Type B pancreatic cell (in vitro differentiated cells): Measurements from ENCODE around the gene BIN1. TPM values are rescaled to one million over a fixed set of nuclear protein-coding genes. Genes with fewer than 3 reads are reported as not detected.

Experiments
- DNase-seq: peaks from one replicate; pipeline ENCODE4 v3.0.0; 2021; ENCODE audit warnings: mixed read lengths; ENCODE audit not compliant: unreplicated experiment; ENCODE audit errors: extremely low spot score
- H3K27ac Mint-ChIP-seq: 2 replicates; pipeline ENCODE4 v1.8.0; 2021; ENCODE audit warnings: mild to moderate bottlenecking, mixed read lengths
- H3K27me3 Mint-ChIP-seq: 2 replicates; pipeline ENCODE4 v1.8.0; 2021; ENCODE audit warnings: mixed read lengths
- H3K36me3 Mint-ChIP-seq: 2 replicates; pipeline ENCODE4 v1.8.0; 2021; ENCODE audit warnings: mixed read lengths
- H3K4me1 Mint-ChIP-seq: one replicate; pipeline ENCODE4 v1.8.0; 2021; ENCODE audit warnings: mixed read lengths; ENCODE audit not compliant: unreplicated experiment
- H3K4me3 Mint-ChIP-seq: 2 replicates; pipeline ENCODE4 v1.8.0; 2021; ENCODE audit warnings: mild to moderate bottlenecking, mixed read lengths
- H3K9me3 Mint-ChIP-seq: 2 replicates; pipeline ENCODE4 v1.8.0; 2021; ENCODE audit warnings: mixed read lengths
- CTCF ChIP-seq: fragments of 200-600 bp; sonication (generic); conservative IDR thresholded peaks from 2 replicates; pipeline ENCODE4 v1.5.0; 2021; ENCODE audit warnings: antibody characterized with exemption, mild to moderate bottlenecking
- total RNA-seq: library from RNA; stranded (reverse); gene quantifications from 2 replicates; pipeline ENCODE4 v1.2.1, GENCODE V29; 2021; ENCODE audit warnings: low replicate concordance

Gene BIN1
- total RNA-seq, 1 donor from 2014 or later = 63.4 TPM

GRCh38 chr2:127024769-127025358 is 82.1 kb downstream of the BIN1 start:
- H3K36me3 Mint-ChIP-seq = no peaks in the 10 kb centered on the region
- TF ChIP-seq CTCF = peak; percentile 69
- H3K27me3 Mint-ChIP-seq = peaks cover 16% of the 10 kb centered on the region
- peak overlapping the region; percentile 62 for H3K27ac Mint-ChIP-seq
- H3K4me3 Mint-ChIP-seq = peak overlapping the region; percentile 93
- no peaks in the 10 kb centered on the region for H3K9me3 Mint-ChIP-seq
- DNase-seq = no peak
- peaks cover 10% of the 10 kb centered on the region for H3K4me1 Mint-ChIP-seq

- no peak overlapping the region for H3K27ac Mint-ChIP-seq
- no peaks in the 10 kb centered on the region for H3K36me3 Mint-ChIP-seq
- DNase-seq = no peak
- no peak for TF ChIP-seq CTCF
- peaks cover 16% of the 10 kb centered on the region for H3K27me3 Mint-ChIP-seq
- peaks cover 10% of the 10 kb centered on the region for H3K4me1 Mint-ChIP-seq
- H3K9me3 Mint-ChIP-seq = no peaks in the 10 kb centered on the region
- peak overlapping the region; percentile 59 for H3K4me3 Mint-ChIP-seq
Observed at GRCh38 chr2:127023504-127023903, 83.5 kb downstream of the BIN1 start.

GRCh38 chr2:127022817-127023216 is 84.1 kb downstream of the BIN1 start:
- DNase-seq = no peak
- no peaks in the 10 kb centered on the region for H3K36me3 Mint-ChIP-seq
- TF ChIP-seq CTCF = no peak
- H3K4me1 Mint-ChIP-seq = peaks cover 10% of the 10 kb centered on the region
- no peak overlapping the region for H3K27ac Mint-ChIP-seq
- peaks cover 17% of the 10 kb centered on the region for H3K27me3 Mint-ChIP-seq
- no peaks in the 10 kb centered on the region for H3K9me3 Mint-ChIP-seq
- no peak overlapping the region for H3K4me3 Mint-ChIP-seq

GRCh38 chr2:127020536-127020935 is 86.4 kb downstream of the BIN1 start:
- Mint-ChIP-seq H3K27me3 (peaks cover 14% of the 10 kb centered on the region), H3K4me1 (peaks cover 5% of the 10 kb centered on the region), H3K27ac (no peak overlapping the region), H3K36me3 (no peaks in the 10 kb centered on the region), H3K4me3 (no peak overlapping the region), H3K9me3 (no peaks in the 10 kb centered on the region)
- no peak for TF ChIP-seq CTCF
- DNase-seq = no peak

GRCh38 chr2:127017548-127017947 is 89.4 kb downstream of the BIN1 start:
- H3K9me3 Mint-ChIP-seq = no peaks in the 10 kb centered on the region
- peaks cover 8% of the 10 kb centered on the region for H3K27me3 Mint-ChIP-seq
- H3K4me1 Mint-ChIP-seq = peaks cover 15% of the 10 kb centered on the region
- no peak for DNase-seq
- H3K36me3 Mint-ChIP-seq = no peaks in the 10 kb centered on the region
- no peak overlapping the region for H3K4me3 Mint-ChIP-seq
- no peak for TF ChIP-seq CTCF
- no peak overlapping the region for H3K27ac Mint-ChIP-seq

GRCh38 chr2:127016329-127016728 is 90.6 kb downstream of the BIN1 start:
- Mint-ChIP-seq H3K27ac (no peak overlapping the region), H3K9me3 (no peaks in the 10 kb centered on the region), H3K27me3 (peaks cover 8% of the 10 kb centered on the region), H3K4me1 (peaks cover 23% of the 10 kb centered on the region), H3K4me3 (no peak overlapping the region), H3K36me3 (no peaks in the 10 kb centered on the region)
- DNase-seq = no peak
- no peak for TF ChIP-seq CTCF
